HepG2 (cell line): ENCODE data around the gene PXK. TPM values are rescaled to one million over a fixed set of nuclear protein-coding genes. Genes with fewer than 3 reads are reported as not detected.

Experiments
- ATAC-seq: fragments of 200-7000 bp; cut with Tn5 transposase; 3 replicates; pipeline ENCODE4 v1.9.1; 2020; ENCODE audit warnings: mild to moderate bottlenecking, moderate library complexity
- BruUV-seq: library from RNA; stranded (reverse); fragments of 400-500 nt; replicated peaks from 2 replicates; lab custom pipeline; 2021; lab: Mats Ljungman, UMichigan
- CTCF ChIA-PET: fragments of 300-600 bp; formaldehyde crosslinking; extraction: SDS; loops from one replicate; lab custom pipeline; 2021; ENCODE audit warnings: low total read pairs, inconsistent platforms, low intra/inter-chr PET ratio; lab: Yijun Ruan, JAX
- POLR2A ChIA-PET: fragments of 350-600 bp; sonication (Branson Sonifier 250); formaldehyde crosslinking; loops from one replicate; lab custom pipeline; 2020; ENCODE audit warnings: antibody characterized with exemption, inconsistent platforms; lab: Yijun Ruan, JAX
- DNase-seq: peaks from one replicate; pipeline ENCODE4 v3.0.0-alpha.2; 2015; ENCODE audit warnings: low spot score
- FAIRE-seq: peaks from 3 replicates; lab custom pipeline; 2011; peaks lifted over from hg19 to GRCh38; lab: Jason Lieb, UNC
- H2AFZ ChIP-seq: one replicate; pipeline ENCODE4 v1.6.1; 2011; ENCODE audit warnings: low read length, inconsistent platforms
- H3K27ac ChIP-seq: fragments of 300-600 bp; 3 replicates; pipeline ENCODE4 v1.8.0; 2011; ENCODE audit warnings: mixed run types, mild to moderate bottlenecking, mixed read lengths, low read length, inconsistent platforms; ENCODE audit not compliant: insufficient read depth; ENCODE audit errors: extremely low read length
- H3K27me3 ChIP-seq, 2 experiments: fragments of 200-600 bp in 1 of 2; 2 replicates in 1 of 2; 3 replicates in 1 of 2; pipeline versions ENCODE4 v1.6.0 to v1.8.0; 2011; ENCODE audit warnings: low read length in 2 of 2, mild to moderate bottlenecking in 2 of 2, moderate library complexity in 2 of 2, inconsistent platforms in 1 of 2; ENCODE audit not compliant: insufficient read depth in 2 of 2, control insufficient read depth in 1 of 2
- H3K36me3 ChIP-seq, 2 experiments: fragments of 200-600 bp in 1 of 2; replicated peaks in 1 of 2; 2 replicates in 1 of 2; 3 replicates in 1 of 2; pipeline versions ENCODE4 v1.5.1 to v1.8.0; 2011; ENCODE audit warnings: low read length in 2 of 2, inconsistent platforms in 1 of 2; ENCODE audit not compliant: insufficient read depth in 2 of 2, control insufficient read depth in 1 of 2
- H3K4me1 ChIP-seq: 2 replicates; pipeline ENCODE4 v1.5.1; 2012; ENCODE audit warnings: low read length, inconsistent platforms; ENCODE audit not compliant: insufficient read depth
- H3K4me2 ChIP-seq: 2 replicates; pipeline ENCODE4 v1.6.0; 2011; ENCODE audit warnings: low read depth, low read length, inconsistent platforms
- H3K4me3 ChIP-seq, 3 experiments: fragments of 200-600 bp in 1 of 3; sonication (generic), shearing (Covaris generic) in 1 of 3; replicated peaks in 1 of 3; 2 replicates each; pipeline ENCODE4 v1.5.1; 2011 to 2016; ENCODE audit warnings: low read length in 3 of 3, inconsistent platforms in 2 of 3, low read depth in 2 of 3, mild to moderate bottlenecking in 2 of 3, control low read depth in 1 of 3, mixed read lengths in 1 of 3; ENCODE audit not compliant: insufficient read depth in 1 of 3
- H3K79me2 ChIP-seq: one replicate; pipeline ENCODE4 v1.6.1; 2011; ENCODE audit warnings: low read length, inconsistent platforms; ENCODE audit not compliant: insufficient read depth
- H3K9ac ChIP-seq: 2 replicates; pipeline ENCODE4 v1.6.0; 2011; ENCODE audit warnings: mild to moderate bottlenecking, low read depth, low read length, inconsistent platforms; ENCODE audit not compliant: insufficient read depth
- H3K9me3 ChIP-seq: 2 replicates; pipeline ENCODE4 v1.5.1; 2012; ENCODE audit warnings: mild to moderate bottlenecking, low read length
- H4K20me1 ChIP-seq: 2 replicates; pipeline ENCODE4 v1.6.0; 2011; ENCODE audit warnings: inconsistent platforms, mild to moderate bottlenecking, low read length, moderate library complexity; ENCODE audit not compliant: insufficient read depth
- ARID5B ChIP-seq: IDR thresholded peaks from 2 replicates; pipeline ENCODE4 v1.4.0; 2020; ENCODE audit warnings: mild to moderate bottlenecking, missing genetic modification reagents
- ATF7-NPFF ChIP-seq: sonication (generic); formaldehyde crosslinking; IDR thresholded peaks from 2 replicates; pipeline ENCODE4 v1.8.1; 2023; ENCODE audit warnings: mild to moderate bottlenecking, low read depth, missing genetic modification reagents, moderate library complexity
- IRF9 ChIP-seq: sonication (generic); formaldehyde crosslinking; IDR thresholded peaks from 2 replicates; pipeline ENCODE4 v1.8.0; 2022; ENCODE audit warnings: missing genetic modification reagents, mild to moderate bottlenecking, borderline replicate concordance
- KAT7 ChIP-seq: IDR thresholded peaks from 2 replicates; pipeline ENCODE4 v1.6.1; 2018; ENCODE audit warnings: borderline replicate concordance, missing compliant biosample characterization
- TOE1 ChIP-seq: sonication (generic); formaldehyde crosslinking; IDR thresholded peaks from 2 replicates; pipeline ENCODE4 v1.4.0; 2020; ENCODE audit warnings: mild to moderate bottlenecking, missing genetic modification reagents
- ZFP36L2 ChIP-seq: sonication (generic); formaldehyde crosslinking; IDR thresholded peaks from 2 replicates; pipeline ENCODE4 v1.4.0; 2020; ENCODE audit warnings: missing genetic modification reagents
- ZNF234 ChIP-seq: sonication (generic); formaldehyde crosslinking; conservative IDR thresholded peaks from 2 replicates; pipeline ENCODE4 v1.5.1; 2020; ENCODE audit warnings: mild to moderate bottlenecking, missing genetic modification reagents
- ZNF44 ChIP-seq: sonication (generic); formaldehyde crosslinking; IDR thresholded peaks from 2 replicates; pipeline ENCODE4 v1.5.1; 2020; ENCODE audit warnings: mild to moderate bottlenecking, missing genetic modification reagents
- ZNF670 ChIP-seq: sonication (generic); formaldehyde crosslinking; IDR thresholded peaks from 2 replicates; pipeline ENCODE4 v1.8.0; 2022; ENCODE audit warnings: mild to moderate bottlenecking, missing genetic modification reagents, borderline replicate concordance
- ZNF720 ChIP-seq: sonication (generic); formaldehyde crosslinking; IDR thresholded peaks from 2 replicates; pipeline ENCODE4 v1.4.0; 2020; ENCODE audit warnings: missing genetic modification reagents
- WGBS: methylation state at CpG from one replicate; pipeline ENCODE4 v1.1.6; 2017; ENCODE audit warnings: low lambda C conversion rate; 5-methylcytosine and 5-hydroxymethylcytosine counted together
- in situ Hi-C: cut with HindIII; loops from 2 replicates; pipeline ENCODE4 v1.10.0; 2017; ENCODE audit warnings: low pct_unique_long_range_greater_than_20kb; ENCODE audit not compliant: extremely low pct_ligation_motif_present
- intact Hi-C: fragments of 100-400 bp; cut with micrococcal nuclease; formaldehyde crosslinking; loops from one replicate; pipeline ENCODE4 v1.10.0; 2022; ENCODE audit not compliant: unreplicated experiment
- polyA plus RNA-seq, 8 experiments: library from polyadenylated mRNA; depleted of rRNA in 3 of 8; stranded (reverse) in 7 of 8; unstranded in 1 of 8; fragments of >200 nt; fragmentation: Illumina TruSeq in 4 of 8; extraction: Trizol in 4 of 8; gene quantifications; 2 replicates each; pipeline versions ENCODE4 v1.2.1 to v1.2.3, GENCODE V29; 2011 to 2016; ENCODE audit warnings: low read depth in 4 of 8, missing spikeins in 1 of 8, mixed read lengths in 1 of 8; ENCODE audit not compliant: insufficient read depth in 1 of 8
- total RNA-seq, 5 experiments: library from RNA; depleted of rRNA; stranded (reverse); fragments of >200 nt; fragmentation: Illumina TruSeq; extraction: Trizol; gene quantifications; 2 replicates each; pipeline ENCODE4 v1.2.3, GENCODE V29; 2016; ENCODE audit warnings: low read depth in 1 of 5

Gene PXK
- total and polyA plus RNA-seq, 2 of the 13 experiments (the other 11 are each of a cell fraction or from before 2014, with no cell fraction given), result 6.4 to 18.6 TPM

GRCh38 chr3:58388550-58389091 is 55.9 kb downstream of the PXK start (continued):
- TF ChIP-seq IRF9 (CRISPR knock-in tag) (no peak), TOE1 (CRISPR knock-in tag) (no peak)

- Histone ChIP-seq H3K27ac (peak overlapping the region; percentile 21), H3K4me2 (no peak overlapping the region), H3K4me3 (no peak overlapping the region), H3K27me3 (no peaks in the 10 kb centered on the region; a peak in 1 of 5 replicates), H2AFZ (no peak overlapping the region), H3K36me3 (peaks cover 4 to 13% of the 10 kb centered on the region in 2 experiments; a peak in 3 of 5 replicates), H3K79me2 (no peaks in the 10 kb centered on the region), H4K20me1 (no peaks in the 10 kb centered on the region), H3K4me1 (peaks cover 14% of the 10 kb centered on the region), H3K9ac (no peak overlapping the region), H3K9me3 (no peaks in the 10 kb centered on the region)
- in situ Hi-C loops, result no loop called here
- POLR2A ChIA-PET, result no interaction called here
- ATAC-seq (no peak), FAIRE-seq (no peak), DNase-seq (no peak)
- intact Hi-C loops, result no loop called here
- CTCF ChIA-PET, result no interaction called here
- no TSS peak for BruUV-seq
- 94% methylated on average over 3 of the region's 3 CpGs for WGBS
- no peak for TF ChIP-seq ZNF670
- no peak for TF ChIP-seq ZFP36L2 (CRISPR knock-in tag)
- TF ChIP-seq ZNF44 (CRISPR knock-in tag), result no peak
- TF ChIP-seq KAT7 (CRISPR knock-in tag), result no peak
- TF ChIP-seq ZNF720 (CRISPR knock-in tag), result no peak
- no peak for TF ChIP-seq ZNF234 (CRISPR knock-in tag)
- TF ChIP-seq ARID5B, result no peak
- TF ChIP-seq ATF7-NPFF (CRISPR knock-in tag), result no peak
These were observed 58.6 kb downstream of the PXK start for GRCh38 chr3:58391156-58391865.
